Measurements from ENCODE around the gene C10orf90.

Gene C10orf90

GRCh38 chr10:126565441-126565840, 105.1 kb downstream of the C10orf90 start:
- H2BK5ac ChIP-seq (ENCODE audit: low read length), result no peak overlapping the region
- no peak overlapping the region for H4K91ac ChIP-seq (ENCODE audit: low read depth, low read length, poor library complexity)
- peaks cover 0 to 12% of the 10 kb centered on the region in 2 donors for H3K9me3 ChIP-seq (replicated peaks in 1 of 2; ENCODE audit: control insufficient read depth in 2 of 2, insufficient read depth in 1 of 2, low read depth in 1 of 2, low read length in 2 of 2)
- H3K27ac ChIP-seq (replicated peaks; ENCODE audit: low read length), result no peak overlapping the region
- no peak overlapping the region for H3K18ac ChIP-seq (ENCODE audit: low read length)
- H2AFZ ChIP-seq (ENCODE audit: low read length), result no peak overlapping the region
- H3K27me3 ChIP-seq (ENCODE audit: control insufficient read depth in 3 of 3, insufficient read depth in 3 of 3, low read depth in 1 of 3, low read length in 3 of 3), result no peaks in the 10 kb centered on the region
- no peaks in the 10 kb centered on the region for H3K36me3 ChIP-seq (replicated peaks in 1 of 2; ENCODE audit: control insufficient read depth in 2 of 2, insufficient read depth in 2 of 2, low read length in 2 of 2)
- WGBS, 2 donors (ENCODE audit: extremely low coverage in 2 of 2, insufficient read length in 2 of 2, insufficient replicate concordance in 1 of 2), result no CpG with 5 or more reads among the region's 7 CpGs
- no peaks in the 10 kb centered on the region for H3K79me1 ChIP-seq (ENCODE audit: low read depth, low read length)
- no peak overlapping the region for H3K4ac ChIP-seq (ENCODE audit: low read length)
- peaks cover 6 to 27% of the 10 kb centered on the region in 2 donors for H3K4me1 ChIP-seq (ENCODE audit: control insufficient read depth in 2 of 2, insufficient read depth in 1 of 2, low read depth in 1 of 2, low read length in 2 of 2)
- DNase-seq (ENCODE audit: low spot score), result no peak
- no peak overlapping the region for H3K23ac ChIP-seq (ENCODE audit: low read depth, low read length, poor library complexity)
- no peak overlapping the region for H2AK5ac ChIP-seq (ENCODE audit: low read depth, low read length)
- no peak overlapping the region for H2BK12ac ChIP-seq (ENCODE audit: low read length)
- H3K9ac ChIP-seq (ENCODE audit: low read depth, low read length, poor library complexity), result no peak overlapping the region
- H3K14ac ChIP-seq (ENCODE audit: low read length), result no peak overlapping the region
- H4K8ac ChIP-seq (ENCODE audit: low read depth, low read length), result no peak overlapping the region
- no peak overlapping the region for H2BK15ac ChIP-seq (ENCODE audit: low read length)
- no peak overlapping the region for H3K4me2 ChIP-seq (ENCODE audit: insufficient read depth, low read length, poor library complexity, severe bottlenecking)
- no peak overlapping the region for H2BK120ac ChIP-seq (ENCODE audit: low read depth, low read length)
- no peak overlapping the region for H3K4me3 ChIP-seq (ENCODE audit: low read length in 2 of 2)

- peak overlapping the region; percentile 50 for H2BK15ac ChIP-seq (ENCODE audit: low read length)
- H2AFZ ChIP-seq (ENCODE audit: low read length), result no peak overlapping the region
- H3K27me3 ChIP-seq (ENCODE audit: control insufficient read depth in 3 of 3, insufficient read depth in 3 of 3, low read depth in 1 of 3, low read length in 3 of 3), result no peaks in the 10 kb centered on the region
- H2BK120ac ChIP-seq (ENCODE audit: low read depth, low read length), result no peak overlapping the region
- no peaks in the 10 kb centered on the region for H3K79me1 ChIP-seq (ENCODE audit: low read depth, low read length)
- no peak overlapping the region for H3K4me3 ChIP-seq (ENCODE audit: low read length in 2 of 2)
- no peak overlapping the region for H3K27ac ChIP-seq (replicated peaks; ENCODE audit: low read length)
- H3K14ac ChIP-seq (ENCODE audit: low read length), result peak overlapping the region; percentile 56
- no peak overlapping the region for H3K4ac ChIP-seq (ENCODE audit: low read length)
- peak overlapping the region; percentile 68 for H2BK12ac ChIP-seq (ENCODE audit: low read length)
- H3K23ac ChIP-seq (ENCODE audit: low read depth, low read length, poor library complexity), result no peak overlapping the region
- H3K4me2 ChIP-seq (ENCODE audit: insufficient read depth, low read length, poor library complexity, severe bottlenecking), result no peak overlapping the region
- WGBS, 2 donors (ENCODE audit: extremely low coverage in 2 of 2, insufficient read length in 2 of 2, insufficient replicate concordance in 1 of 2), result no CpG with 5 or more reads among the region's 4 CpGs
- H3K9ac ChIP-seq (ENCODE audit: low read depth, low read length, poor library complexity), result no peak overlapping the region
- H2BK5ac ChIP-seq (ENCODE audit: low read length), result peak overlapping the region; percentile 32
- peaks cover 0 to 12% of the 10 kb centered on the region in 2 donors for H3K9me3 ChIP-seq (replicated peaks in 1 of 2; ENCODE audit: control insufficient read depth in 2 of 2, insufficient read depth in 1 of 2, low read depth in 1 of 2, low read length in 2 of 2)
- peaks cover 0 to 21% of the 10 kb centered on the region in 2 donors for H3K4me1 ChIP-seq (ENCODE audit: control insufficient read depth in 2 of 2, insufficient read depth in 1 of 2, low read depth in 1 of 2, low read length in 2 of 2)
- H2AK5ac ChIP-seq (ENCODE audit: low read depth, low read length), result peak overlapping the region; percentile 27
- H3K36me3 ChIP-seq (replicated peaks in 1 of 2; ENCODE audit: control insufficient read depth in 2 of 2, insufficient read depth in 2 of 2, low read length in 2 of 2), result no peaks in the 10 kb centered on the region
- H4K8ac ChIP-seq (ENCODE audit: low read depth, low read length), result no peak overlapping the region
- H4K91ac ChIP-seq (ENCODE audit: low read depth, low read length, poor library complexity), result no peak overlapping the region
- H3K18ac ChIP-seq (ENCODE audit: low read length), result peak overlapping the region; percentile 57
- DNase-seq (ENCODE audit: low spot score), result no peak
Measured at GRCh38 chr10:126564326-126564888, 106.1 kb downstream of the C10orf90 start.

- Histone ChIP-seq H3K18ac (ENCODE audit: low read length) (no peak overlapping the region), H3K4me2 (ENCODE audit: insufficient read depth, low read length, poor library complexity, severe bottlenecking) (no peak overlapping the region), H4K91ac (ENCODE audit: low read depth, low read length, poor library complexity) (no peak overlapping the region), H2BK12ac (ENCODE audit: low read length) (no peak overlapping the region), H3K27ac (replicated peaks; ENCODE audit: low read length) (no peak overlapping the region), H2BK120ac (ENCODE audit: low read depth, low read length) (no peak overlapping the region), H3K4ac (ENCODE audit: low read length) (no peak overlapping the region), H2BK15ac (ENCODE audit: low read length) (no peak overlapping the region), H3K23ac (ENCODE audit: low read depth, low read length, poor library complexity) (no peak overlapping the region), H3K4me3 (ENCODE audit: low read length in 2 of 2) (no peak overlapping the region), H2AK5ac (ENCODE audit: low read depth, low read length) (no peak overlapping the region), H3K4me1 (ENCODE audit: control insufficient read depth in 2 of 2, insufficient read depth in 1 of 2, low read depth in 1 of 2, low read length in 2 of 2) (peaks cover 0 to 14% of the 10 kb centered on the region in 2 donors), H3K9me3 (replicated peaks in 1 of 2; ENCODE audit: control insufficient read depth in 2 of 2, insufficient read depth in 1 of 2, low read depth in 1 of 2, low read length in 2 of 2) (peaks cover 0 to 12% of the 10 kb centered on the region in 2 donors), H3K14ac (ENCODE audit: low read length) (no peak overlapping the region), H2BK5ac (ENCODE audit: low read length) (no peak overlapping the region), H3K36me3 (replicated peaks in 1 of 2; ENCODE audit: control insufficient read depth in 2 of 2, insufficient read depth in 2 of 2, low read length in 2 of 2) (no peaks in the 10 kb centered on the region), H3K9ac (ENCODE audit: low read depth, low read length, poor library complexity) (no peak overlapping the region), H4K8ac (ENCODE audit: low read depth, low read length) (no peak overlapping the region), H3K27me3 (ENCODE audit: control insufficient read depth in 3 of 3, insufficient read depth in 3 of 3, low read depth in 1 of 3, low read length in 3 of 3) (no peaks in the 10 kb centered on the region), H3K79me1 (ENCODE audit: low read depth, low read length) (no peaks in the 10 kb centered on the region), H2AFZ (ENCODE audit: low read length) (no peak overlapping the region)
- no CpG with 5 or more reads among the region's 3 CpGs for WGBS, 2 donors (ENCODE audit: extremely low coverage in 2 of 2, insufficient read length in 2 of 2, insufficient replicate concordance in 1 of 2)
- DNase-seq (ENCODE audit: low spot score), result no peak
Measured at GRCh38 chr10:126563361-126563760, 107.1 kb downstream of the C10orf90 start.

GRCh38 chr10:126561921-126562680, 108.4 kb downstream of the C10orf90 start:
- no peak overlapping the region for H4K91ac ChIP-seq (ENCODE audit: low read depth, low read length, poor library complexity)
- H3K4ac ChIP-seq (ENCODE audit: low read length), result no peak overlapping the region
- H3K9me3 ChIP-seq (replicated peaks in 1 of 2; ENCODE audit: control insufficient read depth in 2 of 2, insufficient read depth in 1 of 2, low read depth in 1 of 2, low read length in 2 of 2), result peaks cover 0 to 11% of the 10 kb centered on the region in 2 donors
- H3K27ac ChIP-seq (replicated peaks; ENCODE audit: low read length), result peak overlapping the region; percentile 84
- no peaks in the 10 kb centered on the region for H3K27me3 ChIP-seq (ENCODE audit: control insufficient read depth in 3 of 3, insufficient read depth in 3 of 3, low read depth in 1 of 3, low read length in 3 of 3)
- H3K23ac ChIP-seq (ENCODE audit: low read depth, low read length, poor library complexity), result no peak overlapping the region
- DNase-seq (ENCODE audit: low spot score), result no peak
- H3K4me3 ChIP-seq (ENCODE audit: low read length in 2 of 2), result no peak overlapping the region
- H4K8ac ChIP-seq (ENCODE audit: low read depth, low read length), result no peak overlapping the region
- no peak overlapping the region for H2BK5ac ChIP-seq (ENCODE audit: low read length)
- no peak overlapping the region for H2BK12ac ChIP-seq (ENCODE audit: low read length)
- no peaks in the 10 kb centered on the region for H3K36me3 ChIP-seq (replicated peaks in 1 of 2; ENCODE audit: control insufficient read depth in 2 of 2, insufficient read depth in 2 of 2, low read length in 2 of 2)
- H3K4me1 ChIP-seq (ENCODE audit: control insufficient read depth in 2 of 2, insufficient read depth in 1 of 2, low read depth in 1 of 2, low read length in 2 of 2), result peaks cover 0 to 14% of the 10 kb centered on the region in 2 donors
- H3K9ac ChIP-seq (ENCODE audit: low read depth, low read length, poor library complexity), result no peak overlapping the region
- H3K79me1 ChIP-seq (ENCODE audit: low read depth, low read length), result no peaks in the 10 kb centered on the region
- peak overlapping the region; percentile 76 for H3K18ac ChIP-seq (ENCODE audit: low read length)
- no peak overlapping the region for H2BK120ac ChIP-seq (ENCODE audit: low read depth, low read length)
- H2AK5ac ChIP-seq (ENCODE audit: low read depth, low read length), result no peak overlapping the region
- WGBS, 2 donors (ENCODE audit: extremely low coverage in 2 of 2, insufficient read length in 2 of 2, insufficient replicate concordance in 1 of 2), result no CpG with 5 or more reads among the region's 13 CpGs
- H3K4me2 ChIP-seq (ENCODE audit: insufficient read depth, low read length, poor library complexity, severe bottlenecking), result no peak overlapping the region
- peak overlapping the region; percentile 26 for H3K14ac ChIP-seq (ENCODE audit: low read length)
- H2BK15ac ChIP-seq (ENCODE audit: low read length), result no peak overlapping the region
- H2AFZ ChIP-seq (ENCODE audit: low read length), result peak overlapping the region; percentile 71
